Sciatic nerve (tissue), 1 donor: ENCODE results near the gene PCDHA2. TPM values are rescaled to one million over a fixed set of nuclear protein-coding genes. Genes with fewer than 3 reads are reported as not detected.

Experiments
- total RNA-seq: library from RNA; stranded (reverse); fragmentation: NEBNext Ultra II Directional; extraction: Animal tissue kit (Norgen Biotek cat#: 25700); gene quantifications from one replicate; pipeline ENCODE4 v1.2.1, GENCODE V29; 2021
- donor health status: DM: no; HTN: no; CAD: no.

The PCDHA2 gene
- total RNA-seq, 1 donor from 2014 or later = 0.13 TPM

Other genes starting within 250 kb of the PCDHA2 start
- 12.6 TPM for gene EIF4EBP3, start 247.2 kb upstream of the PCDHA2 start, total RNA-seq
- 23.2 TPM for gene SRA1, start 237.4 kb upstream of the PCDHA2 start, total RNA-seq
- gene APBB3, start 230.3 kb upstream of the PCDHA2 start, total RNA-seq = 43.1 TPM
- gene SLC35A4, start 230.0 kb upstream of the PCDHA2 start, total RNA-seq = 37.9 TPM
- gene CD14, start 161.7 kb upstream of the PCDHA2 start, total RNA-seq = 107 TPM
- 20.1 TPM for gene TMCO6, start 155.4 kb upstream of the PCDHA2 start, total RNA-seq
- 39.8 TPM for gene NDUFA2, start 147.2 kb upstream of the PCDHA2 start, total RNA-seq
- 89.6 TPM for gene IK, start 147.0 kb upstream of the PCDHA2 start, total RNA-seq
- gene WDR55, start 129.9 kb upstream of the PCDHA2 start, total RNA-seq = 16.0 TPM
- 1.4 TPM for gene DND1, start 121.3 kb upstream of the PCDHA2 start, total RNA-seq
- gene HARS1, start 103.5 kb upstream of the PCDHA2 start, total RNA-seq = 43.3 TPM
- gene HARS2, start 103.4 kb upstream of the PCDHA2 start, total RNA-seq = 27.1 TPM
- 36.9 TPM for gene ZMAT2, start 94.4 kb upstream of the PCDHA2 start, total RNA-seq
- gene PCDHA1, start 8.7 kb upstream of the PCDHA2 start, total RNA-seq = not detected
- gene PCDHA3, start 6.2 kb downstream of the PCDHA2 start, total RNA-seq = 0.71 TPM
- gene PCDHA4, start 12.2 kb downstream of the PCDHA2 start, total RNA-seq = 0.85 TPM
- 0.27 TPM for gene PCDHA5, start 26.8 kb downstream of the PCDHA2 start, total RNA-seq
- 0.76 TPM for gene PCDHA6, start 33.1 kb downstream of the PCDHA2 start, total RNA-seq
- gene PCDHA7, start 39.4 kb downstream of the PCDHA2 start, total RNA-seq = 0.45 TPM
- 0.40 TPM for gene PCDHA8, start 46.3 kb downstream of the PCDHA2 start, total RNA-seq
- gene PCDHA9, start 53.5 kb downstream of the PCDHA2 start, total RNA-seq = 0.45 TPM
- gene PCDHA10, start 61.0 kb downstream of the PCDHA2 start, total RNA-seq = 2.9 TPM
- gene PCDHA11, start 74.1 kb downstream of the PCDHA2 start, total RNA-seq = 1.4 TPM
- 5.8 TPM for gene PCDHA12, start 80.5 kb downstream of the PCDHA2 start, total RNA-seq
- gene PCDHA13, start 87.3 kb downstream of the PCDHA2 start, total RNA-seq = 0.85 TPM
- 0.71 TPM for gene PCDHAC1, start 131.4 kb downstream of the PCDHA2 start, total RNA-seq
- 2.4 TPM for gene PCDHAC2, start 171.6 kb downstream of the PCDHA2 start, total RNA-seq